K562 (cell line): ENCODE results near the gene RBM19. TPM values are rescaled to one million over a fixed set of nuclear protein-coding genes. Genes with fewer than 3 reads are reported as not detected.
A peak's percentile ranks its signal among the peaks of the same experiment; 100 is the strongest.

Experiments
- ATAC-seq: fragments of 200-7000 bp; cut with Tn5 transposase; 3 replicates; pipeline ENCODE4 v1.9.1; 2020; ENCODE audit warnings: moderate library complexity
- BruUV-seq: library from RNA; stranded (reverse); fragments of 400-500 nt; replicated peaks from 2 replicates; lab custom pipeline; 2021; lab: Mats Ljungman, UMichigan
- CTCF ChIA-PET: fragments of 300-600 bp; formaldehyde crosslinking; extraction: SDS; loops from one replicate; lab custom pipeline; 2021; ENCODE audit warnings: low intra/inter-chr PET ratio; lab: Yijun Ruan, JAX
- POLR2A ChIA-PET: fragments of 300-600, 350-650 bp; sonication (Branson Sonifier 250); formaldehyde crosslinking; extraction: SDS; loops from one replicate; lab custom pipeline; 2021; ENCODE audit warnings: antibody characterized with exemption, inconsistent platforms; lab: Yijun Ruan, JAX
- DNase-seq, 4 experiments: peaks; one replicate each; pipeline versions ENCODE4 v3.0.0 to v3.0.0-alpha.2; 2011 to 2018; ENCODE audit warnings: low spot score in 3 of 4, mixed read lengths in 3 of 4; ENCODE audit errors: extremely low read depth in 1 of 4
- FAIRE-seq: peaks from 2 replicates; lab custom pipeline; 2011; peaks lifted over from hg19 to GRCh38; lab: Jason Lieb, UNC
- H2AFZ ChIP-seq: 2 replicates; pipeline ENCODE4 v1.6.0; 2011; ENCODE audit warnings: low read depth, low read length, control low read depth, inconsistent platforms
- H3K27ac ChIP-seq: fragments of 200-600 bp; 3 replicates; pipeline ENCODE4 v1.8.0; 2011; ENCODE audit warnings: low read depth, mild to moderate bottlenecking, control low read depth, inconsistent platforms, low read length, moderate library complexity, mixed read lengths; ENCODE audit errors: extremely low read depth
- H3K27me3 ChIP-seq, 2 experiments: fragments of 300-600 bp in 1 of 2; 2 replicates in 1 of 2; 3 replicates in 1 of 2; pipeline versions ENCODE4 v1.6.0 to v1.8.0; 2011; ENCODE audit warnings: inconsistent platforms in 2 of 2, low read length in 2 of 2, mild to moderate bottlenecking in 1 of 2, mixed read lengths in 1 of 2, moderate library complexity in 1 of 2; ENCODE audit not compliant: control insufficient read depth in 2 of 2, insufficient read depth in 2 of 2
- H3K36me3 ChIP-seq: fragments of 300-600 bp; 3 replicates; pipeline ENCODE4 v1.8.0; 2011; ENCODE audit warnings: mild to moderate bottlenecking, low read length, inconsistent platforms; ENCODE audit not compliant: control insufficient read depth, insufficient read depth
- H3K4me1 ChIP-seq, 2 experiments: fragments of 200-600 bp in 1 of 2; replicated peaks in 1 of 2; 2 replicates in 1 of 2; 3 replicates in 1 of 2; pipeline versions ENCODE4 v1.5.1 to v1.8.0; 2011; ENCODE audit warnings: inconsistent platforms in 2 of 2, low read length in 2 of 2, mild to moderate bottlenecking in 1 of 2, mixed read lengths in 1 of 2, moderate library complexity in 1 of 2; ENCODE audit not compliant: control insufficient read depth in 2 of 2, insufficient read depth in 2 of 2
- H3K4me2 ChIP-seq: 2 replicates; pipeline ENCODE4 v1.6.1; 2011; ENCODE audit warnings: low read length, control low read depth, inconsistent platforms, mixed read lengths; ENCODE audit not compliant: insufficient read depth
- H3K4me3 ChIP-seq: fragments of 200-600 bp; sonication (generic), shearing (Covaris generic); 2 replicates; pipeline ENCODE4 v1.5.1; 2016; ENCODE audit warnings: control low read depth, inconsistent platforms
- H3K79me2 ChIP-seq: fragments of 200-600 bp; 3 replicates; pipeline ENCODE4 v1.8.0; 2011; ENCODE audit warnings: low read length, inconsistent platforms; ENCODE audit not compliant: control insufficient read depth, insufficient read depth
- H3K9ac ChIP-seq, 2 experiments: 2 replicates each; pipeline versions ENCODE4 v1.6.0 to v1.6.1; 2011; ENCODE audit warnings: low read depth in 2 of 2, low read length in 2 of 2, control low read depth in 1 of 2, inconsistent platforms in 1 of 2, mild to moderate bottlenecking in 1 of 2, mixed read lengths in 1 of 2; ENCODE audit not compliant: insufficient read depth in 1 of 2
- H3K9me1 ChIP-seq: one replicate; pipeline ENCODE4 v1.6.0; 2011; ENCODE audit warnings: inconsistent platforms, mild to moderate bottlenecking, low read length, moderate library complexity; ENCODE audit not compliant: control insufficient read depth, insufficient read depth
- H3K9me3 ChIP-seq: replicated peaks from 2 replicates; pipeline ENCODE4 v1.5.1; 2011; ENCODE audit warnings: low read depth, low read length, inconsistent platforms; ENCODE audit not compliant: control insufficient read depth, insufficient read depth
- H4K20me1 ChIP-seq: replicated peaks from 2 replicates; pipeline ENCODE4 v1.6.1; 2011; ENCODE audit warnings: low read length, inconsistent platforms, mixed read lengths; ENCODE audit not compliant: control insufficient read depth, insufficient read depth
- ARHGAP35 ChIP-seq: fragments of 450-650 bp; IDR thresholded peaks from 2 replicates; pipeline ENCODE4 v1.6.1; 2018; ENCODE audit not compliant: partially characterized antibody
- CBX1 ChIP-seq: sonication (generic); IDR thresholded peaks from 2 replicates; pipeline ENCODE4 v1.6.1; 2016; ENCODE audit warnings: antibody characterized with exemption, low read depth, mild to moderate bottlenecking
- HDAC6 ChIP-seq: IDR thresholded peaks from 2 replicates; pipeline ENCODE4 v1.6.1; 2012; ENCODE audit warnings: low read depth, mild to moderate bottlenecking, control low read depth, inconsistent platforms, low read length, moderate library complexity
- HNRNPK ChIP-seq: fragments of 200-400 bp; formaldehyde crosslinking; IDR thresholded peaks from one replicate; pipeline ENCODE4 v1.6.1; 2018; ENCODE audit warnings: mild to moderate bottlenecking, low read depth, low read length; ENCODE audit not compliant: poor library complexity, severe bottlenecking
- JUN ChIP-seq, 2 experiments: sonication (generic) in 1 of 2; formaldehyde crosslinking in 1 of 2; IDR thresholded peaks; 2 replicates each; pipeline versions ENCODE4 v1.6.1 to v1.8.0; 2012 to 2022; ENCODE audit warnings: borderline replicate concordance in 2 of 2, mild to moderate bottlenecking in 2 of 2, improper control_type of control experiment in 1 of 2, low read depth in 1 of 2, low read length in 1 of 2, missing genetic modification reagents in 1 of 2
- MAX ChIP-seq: sonication (generic); formaldehyde crosslinking; IDR thresholded peaks from 2 replicates; pipeline ENCODE4 v1.9.0; 2022; ENCODE audit warnings: mild to moderate bottlenecking, missing genetic modification reagents
- MAZ ChIP-seq, 2 experiments: fragments of 450-650 bp in 1 of 2; sonication (generic) in 1 of 2; formaldehyde crosslinking; IDR thresholded peaks in 1 of 2; conservative IDR thresholded peaks in 1 of 2; 2 replicates each; pipeline versions ENCODE4 v1.4.0 to v1.5.0; 2020; ENCODE audit warnings: mild to moderate bottlenecking in 1 of 2, missing genetic modification reagents in 1 of 2
- NR1H2 ChIP-seq: sonication (generic); formaldehyde crosslinking; IDR thresholded peaks from 2 replicates; pipeline ENCODE4 v1.4.0; 2020; ENCODE audit warnings: mild to moderate bottlenecking, missing genetic modification reagents
- PCBP1 ChIP-seq: fragments of 200-400 bp; formaldehyde crosslinking; IDR thresholded peaks from 2 replicates; pipeline ENCODE4 v1.6.1; 2018; ENCODE audit warnings: mild to moderate bottlenecking, low read depth, low read length; ENCODE audit not compliant: poor library complexity, severe bottlenecking
- THAP12 ChIP-seq: fragments of 250-450 bp; sonication (Bioruptor Pico); IDR thresholded peaks from 2 replicates; pipeline ENCODE4 v1.9.0; 2021; ENCODE audit warnings: mild to moderate bottlenecking, inconsistent platforms
- TRIM25 ChIP-seq: fragments of 450-650 bp; IDR thresholded peaks from 2 replicates; pipeline ENCODE4 v1.7.0; 2016; ENCODE audit warnings: borderline replicate concordance
- ZNF263 ChIP-seq: sonication (generic); formaldehyde crosslinking; IDR thresholded peaks from 2 replicates; pipeline ENCODE4 v1.8.0; 2022; ENCODE audit warnings: mild to moderate bottlenecking, missing genetic modification reagents, borderline replicate concordance
- ZNF445 ChIP-seq: fragments of 250-450 bp; sonication (Bioruptor Pico); IDR thresholded peaks from 2 replicates; pipeline ENCODE4 v1.4.0; 2020; ENCODE audit warnings: low read depth, mild to moderate bottlenecking, moderate library complexity
- WGBS: fragments of 100-300 bp; shearing (Covaris generic); methylation state at CpG from one replicate; pipeline ENCODE4 v1.1.6; 2016; ENCODE audit warnings: low coverage, mixed read lengths; ENCODE audit not compliant: insufficient coverage; ENCODE audit errors: missing lambda C conversion rate; 5-methylcytosine and 5-hydroxymethylcytosine counted together
- in situ Hi-C: fragments of 300-500 bp; cut with MboI; formaldehyde crosslinking; loops from 4 replicates; pipeline ENCODE4 v1.15.0; 2018; ENCODE audit warnings: inconsistent platforms, mixed read lengths
- intact Hi-C: fragments of 100-400 bp; cut with micrococcal nuclease; formaldehyde crosslinking; loops from 2 replicates; pipeline ENCODE4 v1.14.2; 2022
- polyA plus RNA-seq, 8 experiments: library from polyadenylated mRNA; depleted of rRNA in 4 of 8; stranded (reverse) in 5 of 8; unstranded in 3 of 8; fragments of >200 nt; fragmentation: Nextera tagmentation in 2 of 8; fragmentation: Illumina TruSeq in 1 of 8; extraction: Ambion mirVana in 2 of 8; extraction: Trizol in 1 of 8; gene quantifications; 2 replicates each; pipeline versions ENCODE4 v1.2.1 to v1.2.3, GENCODE V29; 2011 to 2014; ENCODE audit warnings: inconsistent platforms in 1 of 8, missing spikeins in 1 of 8
- total RNA-seq, 7 experiments: library from RNA; depleted of rRNA in 6 of 7; stranded (reverse); fragments of >200 nt in 6 of 7; fragmentation: Illumina TruSeq in 2 of 7; extraction: Trizol in 2 of 7; gene quantifications; 2 replicates each; pipeline versions ENCODE4 v1.2.1 to v1.2.3, GENCODE V29; 2011 to 2021; ENCODE audit warnings: low replicate concordance in 1 of 7

The RBM19 gene
- total and polyA plus RNA-seq, 9 of the 15 experiments (the other 6 are each of a cell fraction or from before 2014, with no cell fraction given) = 16.0 to 58.4 (median 37.9) TPM

GRCh38 chr12:114012744-114013431 lies 46.8 kb upstream of the RBM19 start:
- POLR2A ChIA-PET = no interaction called here
- intact Hi-C loops = no loop called here
- no peak for TF ChIP-seq THAP12 (CRISPR knock-in tag)
- no peak for TF ChIP-seq MAX
- TF ChIP-seq HDAC6 = no peak
- no peak for TF ChIP-seq TRIM25
- peak; percentile 91 for TF ChIP-seq ZNF263 (CRISPR knock-in tag)
- peak; percentile 61 for TF ChIP-seq HNRNPK
- TF ChIP-seq JUN (IDR thresholded peaks at IDR 0.05; ENCODE audit: borderline replicate concordance, low read depth, low read length) = no peak
- TF ChIP-seq JUN (CRISPR knock-in tag; IDR thresholded peaks at IDR 0.05; ENCODE audit: borderline replicate concordance) = no peak
- TF ChIP-seq MAZ (CRISPR knock-in tag; conservative IDR thresholded peaks at IDR 0.05 in 1 of 2, IDR thresholded peaks at IDR 0.05 in 1 of 2) = no peak
- peak; percentile 95 for TF ChIP-seq PCBP1
- TF ChIP-seq ARHGAP35 = no peak
- no peak for TF ChIP-seq NR1H2 (CRISPR knock-in tag)
- TF ChIP-seq ZNF445 (CRISPR knock-in tag) = no peak
- no peak for TF ChIP-seq CBX1

More at GRCh38 chr12:114012744-114013431, 46.8 kb upstream of the RBM19 start:
- CTCF ChIA-PET = no interaction called here
- DNase-seq (no peak), ATAC-seq (no peak), FAIRE-seq (no peak)
- H3K9me3 ChIP-seq = no peaks in the 10 kb centered on the region
- H3K27me3 ChIP-seq = peaks cover 0 to 8% of the 10 kb centered on the region in 2 experiments; a peak in 2 of 5 replicates
- no peak overlapping the region for H3K9ac ChIP-seq
- BruUV-seq = no TSS peak
- no peaks in the 10 kb centered on the region for H3K79me2 ChIP-seq
- H3K4me1 ChIP-seq = no peaks in the 10 kb centered on the region
- H3K4me3 ChIP-seq = no peak overlapping the region
- H3K9me1 ChIP-seq = no peaks in the 10 kb centered on the region
- no peak overlapping the region for H3K27ac ChIP-seq
- H3K4me2 ChIP-seq = no peak overlapping the region
- WGBS = no CpG with 5 or more reads among the region's 3 CpGs
- no peak overlapping the region for H2AFZ ChIP-seq
- no peaks in the 10 kb centered on the region for H3K36me3 ChIP-seq
- in situ Hi-C loops = loop anchor here (10.0 kb wide), 1 partner anchor 502 kb away; no protein-coding TSS in a partner anchor
- H4K20me1 ChIP-seq = no peaks in the 10 kb centered on the region
